ENCODE results near the gene ACAP2. TPM values are rescaled to one million over a fixed set of nuclear protein-coding genes. Genes with fewer than 3 reads are reported as not detected.

ACAP2 gene
- polyA plus RNA-seq, 2 of the 4 experiments (the other 2 are of a cell fraction) = 7.8 to 26.0 TPM

GRCh38 chr3:195438371-195438770 lies 4.4 kb downstream of the ACAP2 start:
- ATAC-seq (no peak), FAIRE-seq (no peak), DNase-seq (ENCODE audit: low read depth in 1 of 2, low spot score in 1 of 2) (no peak)
- 75% methylated on average over 2 of the region's 2 CpGs for WGBS (ENCODE audit: missing lambda C conversion rate)
- Histone ChIP-seq H3K4me1 (peaks cover 16% of the 10 kb centered on the region), H3K27ac (no peak overlapping the region), H3K4me2 (no peak overlapping the region), H3K4me3 (no peak overlapping the region), H3K9me3 (no peaks in the 10 kb centered on the region)
- TF ChIP-seq CEBPB (IDR thresholded peaks at IDR 0.05) (no peak), HOXB13 (CRISPR knock-in tag; IDR thresholded peaks at IDR 0.05; ENCODE audit: low read depth) (no peak), FOXS1 (CRISPR knock-in tag; IDR thresholded peaks at IDR 0.05) (no peak), JUNB (IDR thresholded peaks at IDR 0.05) (no peak), NFE2L2 (conservative IDR thresholded peaks at IDR 0.05; ENCODE audit: low read length) (no peak)
- ChIA-PET POLR2A (no interaction called here), CTCF (no interaction called here)

DNA sequence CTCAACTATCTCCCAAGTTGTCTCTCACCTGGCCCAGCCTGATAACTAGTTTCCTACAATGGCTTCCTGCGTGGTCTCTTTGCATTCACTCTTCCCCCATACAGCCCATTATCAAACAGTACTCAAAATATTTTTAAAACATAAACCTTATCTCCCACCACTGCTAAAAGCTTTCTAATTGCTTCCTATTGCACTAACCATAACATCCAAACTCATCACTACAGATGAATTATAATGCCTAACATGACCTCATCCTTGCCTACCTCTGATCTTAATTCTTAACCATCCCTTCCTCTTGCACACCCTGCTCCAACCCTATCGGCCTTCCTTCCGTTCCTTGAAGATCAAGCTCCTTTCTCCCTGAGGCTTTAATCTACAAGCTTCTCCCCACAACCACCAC lies 17.0 kb downstream of the ACAP2 start:
- no peak for DNase-seq (ENCODE audit: low read depth in 1 of 2, low spot score in 1 of 2)
- Histone ChIP-seq H3K4me2 (no peak overlapping the region), H3K4me3 (no peak overlapping the region), H3K27ac (no peak overlapping the region), H3K9me3 (no peaks in the 10 kb centered on the region), H3K4me1 (no peaks in the 10 kb centered on the region)
- 92% methylated on average over 3 of the region's 3 CpGs for WGBS (ENCODE audit: missing lambda C conversion rate)
- ChIA-PET CTCF (interaction anchor here (0.6 kb wide), 1 partner anchor 9 kb away, joined by 4 read pairs; no protein-coding TSS in a partner anchor), POLR2A (no interaction called here)
- ATAC-seq = no peak
- no peak for TF ChIP-seq MAX (IDR thresholded peaks at IDR 0.05)
- TF ChIP-seq, protein P1, sequence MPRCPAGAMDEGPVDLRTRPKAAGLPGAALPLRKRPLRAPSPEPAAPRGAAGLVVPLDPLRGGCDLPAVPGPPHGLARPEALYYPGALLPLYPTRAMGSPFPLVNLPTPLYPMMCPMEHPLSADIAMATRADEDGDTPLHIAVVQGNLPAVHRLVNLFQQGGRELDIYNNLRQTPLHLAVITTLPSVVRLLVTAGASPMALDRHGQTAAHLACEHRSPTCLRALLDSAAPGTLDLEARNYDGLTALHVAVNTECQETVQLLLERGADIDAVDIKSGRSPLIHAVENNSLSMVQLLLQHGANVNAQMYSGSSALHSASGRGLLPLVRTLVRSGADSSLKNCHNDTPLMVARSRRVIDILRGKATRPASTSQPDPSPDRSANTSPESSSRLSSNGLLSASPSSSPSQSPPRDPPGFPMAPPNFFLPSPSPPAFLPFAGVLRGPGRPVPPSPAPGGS (IDR thresholded peaks at IDR 0.05) = no peak
- no peak for TF ChIP-seq ZC3H11A (IDR thresholded peaks at IDR 0.05)
- TF ChIP-seq CBX2 (IDR thresholded peaks at IDR 0.05; ENCODE audit: borderline replicate concordance, low read depth) = no peak
- no peak for TF ChIP-seq JUNB (IDR thresholded peaks at IDR 0.05)
- TF ChIP-seq SMC3 (IDR thresholded peaks at IDR 0.05) = no peak
- TF ChIP-seq TFCP2L1 (CRISPR knock-in tag; IDR thresholded peaks at IDR 0.05) = no peak
- no peak for TF ChIP-seq CHD2 (IDR thresholded peaks at IDR 0.05; ENCODE audit: low read length, partially characterized antibody)
- TF ChIP-seq BHLHE40 (IDR thresholded peaks at IDR 0.05; ENCODE audit: low read depth, low read length) = no peak
- no peak for TF ChIP-seq EHMT2 (IDR thresholded peaks at IDR 0.05; ENCODE audit: low read depth)
- TF ChIP-seq EHF (CRISPR knock-in tag; IDR thresholded peaks at IDR 0.05) = no peak
- TF ChIP-seq MAZ (IDR thresholded peaks at IDR 0.05; ENCODE audit: borderline replicate concordance, low read depth, low read length) = no peak
- TF ChIP-seq FOSL2 (IDR thresholded peaks at IDR 0.05) = no peak
- no peak for TF ChIP-seq FOSL2 (CRISPR knock-in tag; IDR thresholded peaks at IDR 0.05)
- TF ChIP-seq, protein P2, sequence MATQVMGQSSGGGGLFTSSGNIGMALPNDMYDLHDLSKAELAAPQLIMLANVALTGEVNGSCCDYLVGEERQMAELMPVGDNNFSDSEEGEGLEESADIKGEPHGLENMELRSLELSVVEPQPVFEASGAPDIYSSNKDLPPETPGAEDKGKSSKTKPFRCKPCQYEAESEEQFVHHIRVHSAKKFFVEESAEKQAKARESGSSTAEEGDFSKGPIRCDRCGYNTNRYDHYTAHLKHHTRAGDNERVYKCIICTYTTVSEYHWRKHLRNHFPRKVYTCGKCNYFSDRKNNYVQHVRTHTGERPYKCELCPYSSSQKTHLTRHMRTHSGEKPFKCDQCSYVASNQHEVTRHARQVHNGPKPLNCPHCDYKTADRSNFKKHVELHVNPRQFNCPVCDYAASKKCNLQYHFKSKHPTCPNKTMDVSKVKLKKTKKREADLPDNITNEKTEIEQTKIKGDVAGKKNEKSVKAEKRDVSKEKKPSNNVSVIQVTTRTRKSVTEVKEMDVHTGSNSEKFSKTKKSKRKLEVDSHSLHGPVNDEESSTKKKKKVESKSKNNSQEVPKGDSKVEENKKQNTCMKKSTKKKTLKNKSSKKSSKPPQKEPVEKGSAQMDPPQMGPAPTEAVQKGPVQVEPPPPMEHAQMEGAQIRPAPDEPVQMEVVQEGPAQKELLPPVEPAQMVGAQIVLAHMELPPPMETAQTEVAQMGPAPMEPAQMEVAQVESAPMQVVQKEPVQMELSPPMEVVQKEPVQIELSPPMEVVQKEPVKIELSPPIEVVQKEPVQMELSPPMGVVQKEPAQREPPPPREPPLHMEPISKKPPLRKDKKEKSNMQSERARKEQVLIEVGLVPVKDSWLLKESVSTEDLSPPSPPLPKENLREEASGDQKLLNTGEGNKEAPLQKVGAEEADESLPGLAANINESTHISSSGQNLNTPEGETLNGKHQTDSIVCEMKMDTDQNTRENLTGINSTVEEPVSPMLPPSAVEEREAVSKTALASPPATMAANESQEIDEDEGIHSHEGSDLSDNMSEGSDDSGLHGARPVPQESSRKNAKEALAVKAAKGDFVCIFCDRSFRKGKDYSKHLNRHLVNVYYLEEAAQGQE (IDR thresholded peaks at IDR 0.05) = no peak
- FAIRE-seq = no peak

- H3K4me3 ChIP-seq = no peak overlapping the region
- ATAC-seq (no peak), FAIRE-seq (no peak), DNase-seq (ENCODE audit: low read depth in 1 of 2, low spot score in 1 of 2) (no peak)
- H3K27ac ChIP-seq = no peak overlapping the region
- POLR2A ChIA-PET = no interaction called here
- H3K4me2 ChIP-seq = no peak overlapping the region
- H3K4me1 ChIP-seq = no peaks in the 10 kb centered on the region
- 95% methylated on average over 2 of the region's 2 CpGs for WGBS (ENCODE audit: missing lambda C conversion rate)
- H3K9me3 ChIP-seq = no peaks in the 10 kb centered on the region
- CTCF ChIA-PET = no interaction called here
- TF ChIP-seq CHD4 (IDR thresholded peaks at IDR 0.05; ENCODE audit: borderline replicate concordance) (no peak), RCOR1 (IDR thresholded peaks at IDR 0.05; ENCODE audit: low read depth, low read length) (no peak), POLR2AphosphoS2 (conservative IDR thresholded peaks at IDR 0.05; ENCODE audit: low read length) (no peak), ZNF302 (CRISPR knock-in tag; IDR thresholded peaks at IDR 0.05) (no peak), KDM1A (IDR thresholded peaks at IDR 0.05; ENCODE audit: low read depth) (no peak), ELK1 (IDR thresholded peaks at IDR 0.05; ENCODE audit: low read depth, low read length) (no peak), ZFP36 (IDR thresholded peaks at IDR 0.05; ENCODE audit: borderline replicate concordance, partially characterized antibody) (no peak), HOXB5 (CRISPR knock-in tag; IDR thresholded peaks at IDR 0.05) (no peak)
- TF ChIP-seq, protein P3, sequence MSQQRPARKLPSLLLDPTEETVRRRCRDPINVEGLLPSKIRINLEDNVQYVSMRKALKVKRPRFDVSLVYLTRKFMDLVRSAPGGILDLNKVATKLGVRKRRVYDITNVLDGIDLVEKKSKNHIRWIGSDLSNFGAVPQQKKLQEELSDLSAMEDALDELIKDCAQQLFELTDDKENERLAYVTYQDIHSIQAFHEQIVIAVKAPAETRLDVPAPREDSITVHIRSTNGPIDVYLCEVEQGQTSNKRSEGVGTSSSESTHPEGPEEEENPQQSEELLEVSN (IDR thresholded peaks at IDR 0.05; ENCODE audit: borderline replicate concordance, low read depth) = no peak
- TF ChIP-seq, protein P4, sequence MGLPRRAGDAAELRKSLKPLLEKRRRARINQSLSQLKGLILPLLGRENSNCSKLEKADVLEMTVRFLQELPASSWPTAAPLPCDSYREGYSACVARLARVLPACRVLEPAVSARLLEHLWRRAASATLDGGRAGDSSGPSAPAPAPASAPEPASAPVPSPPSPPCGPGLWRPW (IDR thresholded peaks at IDR 0.05) = no peak
- TF ChIP-seq, protein P1 (IDR thresholded peaks at IDR 0.05) = no peak
Observed at GRCh38 chr3:195423818-195424217, 19.0 kb downstream of the ACAP2 start.

All from A549 (cell line).